A549 (cell line): ENCODE data around the gene PROC. TPM values are rescaled to one million over a fixed set of nuclear protein-coding genes. Genes with fewer than 3 reads are reported as not detected.

Experiments used
- ATAC-seq, 2 experiments: fragments of 200-7000 bp in 1 of 2; fragments of >200 bp in 1 of 2; cut with Nextera tagmentation in 1 of 2; cut with Tn5 transposase in 1 of 2; 3 replicates each; pipeline versions ENCODE4 v1.8.0 to v1.9.1; 2018 to 2020; ENCODE audit warnings: mild to moderate bottlenecking in 1 of 2, moderate library complexity in 1 of 2
- CTCF ChIA-PET: fragments of 300-600 bp; sonication (Branson Sonifier 250); formaldehyde crosslinking; extraction: SDS; loops from one replicate; lab custom pipeline; 2021; ENCODE audit warnings: antibody characterized with exemption, inconsistent platforms; lab: Yijun Ruan, JAX
- POLR2A ChIA-PET: fragments of 350-600 bp; formaldehyde crosslinking; extraction: SDS; loops from one replicate; lab custom pipeline; 2021; ENCODE audit warnings: antibody characterized with exemption, inconsistent platforms; lab: Yijun Ruan, JAX
- DNase-seq, 2 experiments: peaks; one replicate each; pipeline versions ENCODE4 v3.0.0 to v3.0.0-alpha.2; 2011 to 2016; ENCODE audit warnings: low read depth in 1 of 2, low spot score in 1 of 2
- FAIRE-seq: peaks from 2 replicates; lab custom pipeline; 2011; peaks lifted over from hg19 to GRCh38; lab: Jason Lieb, UNC
- H3K27ac ChIP-seq, 2 experiments: fragments of >200 bp; sonication (Bioruptor Twin); formaldehyde crosslinking; 3 replicates each; pipeline ENCODE4 v1.5.1; 2016 to 2017
- H3K4me1 ChIP-seq: fragments of >200 bp; sonication (Bioruptor Twin); formaldehyde crosslinking; 3 replicates; pipeline ENCODE4 v1.6.1; 2016
- H3K4me2 ChIP-seq: fragments of >200 bp; sonication (Bioruptor Twin); formaldehyde crosslinking; 3 replicates; pipeline ENCODE4 v1.6.1; 2016
- H3K4me3 ChIP-seq: fragments of >200 bp; sonication (Bioruptor Twin); formaldehyde crosslinking; 3 replicates; pipeline ENCODE4 v1.5.1; 2016
- H3K9me3 ChIP-seq: fragments of >200 bp; sonication (Bioruptor Twin); formaldehyde crosslinking; 3 replicates; pipeline ENCODE4 v1.6.1; 2016
- CBX8 ChIP-seq: fragments of 200-600 bp; sonication (generic); IDR thresholded peaks from 2 replicates; pipeline ENCODE4 v1.6.1; 2016
- CHD2 ChIP-seq: fragments of 150-350 bp; IDR thresholded peaks from 2 replicates; pipeline ENCODE4 v1.6.1; 2014; ENCODE audit warnings: low read length; ENCODE audit not compliant: partially characterized antibody
- JUN ChIP-seq, 2 experiments: fragments of >200 bp; sonication (Bioruptor Twin); formaldehyde crosslinking; IDR thresholded peaks; 2 replicates in 1 of 2; 3 replicates in 1 of 2; pipeline ENCODE4 v1.6.1; 2016 to 2017
- KDM5A ChIP-seq: fragments of 200-600 bp; sonication (generic); IDR thresholded peaks from 2 replicates; pipeline ENCODE4 v1.6.1; 2016; ENCODE audit warnings: antibody characterized with exemption, mild to moderate bottlenecking
- MAX ChIP-seq: IDR thresholded peaks from 2 replicates; pipeline ENCODE4 v1.6.1; 2012
- MAZ ChIP-seq: fragments of 150-350 bp; IDR thresholded peaks from 2 replicates; pipeline ENCODE4 v1.6.1; 2014; ENCODE audit warnings: antibody characterized with exemption, low read depth, low read length, borderline replicate concordance
- NFE2L2 ChIP-seq: fragments of 150-350 bp; conservative IDR thresholded peaks from 2 replicates; pipeline ENCODE4 v1.6.1; 2014; ENCODE audit warnings: low read length
- NPAS2 ChIP-seq: fragments of 250-450 bp; sonication (Bioruptor Pico); IDR thresholded peaks from 2 replicates; pipeline ENCODE4 v1.8.0; 2022; ENCODE audit warnings: mild to moderate bottlenecking, moderate library complexity, borderline replicate concordance
- PBX3 ChIP-seq: IDR thresholded peaks from 2 replicates; pipeline ENCODE4 v1.6.1; 2012
- PHF8 ChIP-seq: fragments of 200-600 bp; sonication (generic); IDR thresholded peaks from 2 replicates; pipeline ENCODE4 v1.6.1; 2016; ENCODE audit warnings: low read depth, mild to moderate bottlenecking, antibody characterized with exemption, moderate library complexity, borderline replicate concordance
- POLR2A ChIP-seq: IDR thresholded peaks from 2 replicates; pipeline ENCODE4 v1.6.1; 2012; ENCODE audit warnings: mild to moderate bottlenecking, low read length
- POLR2AphosphoS2 ChIP-seq: conservative IDR thresholded peaks from 2 replicates; pipeline ENCODE4 v1.6.1; 2012; ENCODE audit warnings: low read length, improper control_type of control experiment, inconsistent platforms
- RAD21 ChIP-seq, 2 experiments: fragments of >200 bp in 1 of 2; sonication (Bioruptor Twin) in 1 of 2; formaldehyde crosslinking in 1 of 2; IDR thresholded peaks in 1 of 2; conservative IDR thresholded peaks in 1 of 2; 2 replicates in 1 of 2; 3 replicates in 1 of 2; pipeline ENCODE4 v1.6.1; 2012 to 2018; ENCODE audit warnings: inconsistent platforms in 1 of 2
- RCOR1 ChIP-seq: fragments of 150-350 bp; IDR thresholded peaks from 2 replicates; pipeline ENCODE4 v1.6.1; 2014; ENCODE audit warnings: antibody characterized with exemption, low read length, low read depth
- SMC3 ChIP-seq: fragments of >200 bp; sonication (Bioruptor Twin); formaldehyde crosslinking; IDR thresholded peaks from 3 replicates; pipeline ENCODE4 v1.6.1; 2018; ENCODE audit warnings: inconsistent platforms
- SREBF2 ChIP-seq: fragments of 450-650 bp; IDR thresholded peaks from 2 replicates; pipeline ENCODE4 v1.6.1; 2014; ENCODE audit warnings: mild to moderate bottlenecking, moderate library complexity
- TFCP2L1 ChIP-seq: fragments of 250-450 bp; sonication (Bioruptor Pico); IDR thresholded peaks from 2 replicates; pipeline ENCODE4 v1.5.0; 2021; ENCODE audit warnings: mild to moderate bottlenecking
- TP53 ChIP-seq: fragments of 250-450 bp; sonication (Bioruptor Pico); IDR thresholded peaks from 2 replicates; pipeline ENCODE4 v1.5.0; 2021; ENCODE audit warnings: mild to moderate bottlenecking, moderate library complexity
- ZC3H11A ChIP-seq: fragments of 450-650 bp; IDR thresholded peaks from 2 replicates; pipeline ENCODE4 v1.6.1; 2014; ENCODE audit warnings: antibody characterized with exemption, mild to moderate bottlenecking
- ZNF302 ChIP-seq: fragments of 250-450 bp; sonication (Bioruptor Pico); IDR thresholded peaks from 2 replicates; pipeline ENCODE4 v1.9.0; 2021; ENCODE audit warnings: inconsistent platforms, mild to moderate bottlenecking, moderate library complexity
- WGBS: methylation state at CpG from one replicate; pipeline ENCODE4 v1.1.6; 2017; ENCODE audit errors: missing lambda C conversion rate; 5-methylcytosine and 5-hydroxymethylcytosine counted together
- polyA plus RNA-seq, 4 experiments: library from polyadenylated mRNA; depleted of rRNA in 3 of 4; stranded (reverse); fragments of >200 nt; fragmentation: RNase III in 1 of 4; extraction: RNeasy Plus Mini Kit Qiagen cat#74134 plus additional on column Dnase treatment in 1 of 4; gene quantifications; 2 replicates in 3 of 4; 3 replicates in 1 of 4; pipeline ENCODE4 v1.2.3, GENCODE V29; 2011 to 2017
- TF ChIP-seq, protein P1 (sequence below): fragments of 250-450 bp; sonication (Bioruptor Pico); IDR thresholded peaks from 2 replicates; pipeline ENCODE4 v1.5.0; 2021; ENCODE audit warnings: mild to moderate bottlenecking, moderate library complexity, borderline replicate concordance
- TF ChIP-seq, protein P2 (sequence below): IDR thresholded peaks from 2 replicates; pipeline ENCODE4 v1.6.1; 2012; ENCODE audit warnings: low read depth, borderline replicate concordance
- TF ChIP-seq, protein P3 (sequence below): fragments of 150-350 bp; IDR thresholded peaks from 2 replicates; pipeline ENCODE4 v1.6.1; 2014; ENCODE audit warnings: low read depth, mild to moderate bottlenecking, low read length

Gene PROC
- polyA plus RNA-seq, 2 of the 4 experiments (the other 2 are of a cell fraction): 2.0 to 7.9 TPM

DNA sequence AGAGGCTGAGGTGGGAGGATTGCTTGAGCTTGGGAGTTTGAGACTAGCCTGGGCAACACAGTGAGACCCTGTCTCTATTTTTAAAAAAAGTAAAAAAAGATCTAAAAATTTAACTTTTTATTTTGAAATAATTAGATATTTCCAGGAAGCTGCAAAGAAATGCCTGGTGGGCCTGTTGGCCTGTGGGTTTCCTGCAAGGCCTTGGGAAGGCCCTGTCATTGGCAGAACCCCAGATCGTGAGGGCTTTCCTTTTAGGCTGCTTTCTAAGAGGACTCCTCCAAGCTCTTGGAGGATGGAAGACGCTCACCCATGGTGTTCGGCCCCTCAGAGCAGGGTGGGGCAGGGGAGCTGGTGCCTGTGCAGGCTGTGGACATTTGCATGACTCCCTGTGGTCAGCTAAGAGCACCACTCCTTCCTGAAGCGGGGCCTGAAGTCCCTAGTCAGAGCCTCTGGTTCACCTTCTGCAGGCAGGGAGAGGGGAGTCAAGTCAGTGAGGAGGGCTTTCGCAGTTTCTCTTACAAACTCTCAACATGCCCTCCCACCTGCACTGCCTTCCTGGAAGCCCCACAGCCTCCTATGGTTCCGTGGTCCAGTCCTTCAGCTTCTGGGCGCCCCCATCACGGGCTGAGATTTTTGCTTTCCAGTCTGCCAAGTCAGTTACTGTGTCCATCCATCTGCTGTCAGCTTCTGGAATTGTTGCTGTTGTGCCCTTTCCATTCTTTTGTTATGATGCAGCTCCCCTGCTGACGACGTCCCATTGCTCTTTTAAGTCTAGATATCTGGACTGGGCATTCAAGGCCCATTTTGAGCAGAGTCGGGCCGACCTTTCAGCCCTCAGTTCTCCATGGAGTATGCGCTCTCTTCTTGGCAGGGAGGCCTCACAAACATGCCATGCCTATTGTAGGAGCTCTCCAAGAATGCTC is 6.6 kb downstream of the PROC start:
- Histone ChIP-seq H3K4me2 (peak overlapping the region; percentile 90; the same call in 1 of the 3 replicates), H3K4me1 (no peaks in the 10 kb centered on the region), H3K27ac (no peak overlapping the region), H3K4me3 (no peak overlapping the region), H3K9me3 (no peaks in the 10 kb centered on the region)
- CTCF ChIA-PET: interaction anchor here (1.0 to 3.2 kb wide), 9 partner anchors 10 to 100 kb away, joined by 3 to 19 read pairs (median 4); no protein-coding TSS in a partner anchor
- POLR2A ChIA-PET: no interaction called here
- TF ChIP-seq RAD21 (conservative IDR thresholded peaks at IDR 0.05 in 1 of 2, IDR thresholded peaks at IDR 0.05 in 1 of 2) (0 out of 5 replicates have a peak, but pooled peaks of 1 of the 2 experiments have one; percentile 5), TP53 (CRISPR knock-in tag) (no peak)
- 90% methylated on average over 13 of the region's 13 CpGs for WGBS
- DNase-seq: no peak
- no peak for ATAC-seq
- FAIRE-seq: no peak

- DNase-seq (no peak), ATAC-seq (no peak), FAIRE-seq (no peak)
- Histone ChIP-seq H3K4me2 (no peak overlapping the region), H3K4me1 (no peaks in the 10 kb centered on the region), H3K27ac (no peak overlapping the region), H3K4me3 (no peak overlapping the region), H3K9me3 (no peaks in the 10 kb centered on the region)
- no peak for TF ChIP-seq POLR2AphosphoS2
- TF ChIP-seq NPAS2 (CRISPR knock-in tag): no peak
- TF ChIP-seq JUN (IDR thresholded peaks at IDR 0.05): no peak
- TF ChIP-seq PHF8: no peak
- no peak for TF ChIP-seq ZC3H11A
- TF ChIP-seq RCOR1: no peak
- TF ChIP-seq RAD21 (conservative IDR thresholded peaks at IDR 0.05 in 1 of 2, IDR thresholded peaks at IDR 0.05 in 1 of 2): no peak
- TF ChIP-seq NFE2L2: no peak
- TF ChIP-seq MAX: no peak
- TF ChIP-seq MAZ: no peak
- no peak for TF ChIP-seq KDM5A
- TF ChIP-seq TFCP2L1: no peak
- no peak for TF ChIP-seq CHD2
- no peak for TF ChIP-seq CBX8
- no peak for TF ChIP-seq SREBF2
- no peak for TF ChIP-seq PBX3
- WGBS: 92% methylated on average over 16 of the region's 16 CpGs
- ChIA-PET POLR2A (no interaction called here), CTCF (interaction anchor here (1.4 to 3.2 kb wide), 7 partner anchors 11 to 101 kb away, joined by 3 to 19 read pairs (median 6); no protein-coding TSS in a partner anchor)
Observed at GRCh38 chr2:127425540-127426490, 7.6 kb downstream of the PROC start.

DNA sequence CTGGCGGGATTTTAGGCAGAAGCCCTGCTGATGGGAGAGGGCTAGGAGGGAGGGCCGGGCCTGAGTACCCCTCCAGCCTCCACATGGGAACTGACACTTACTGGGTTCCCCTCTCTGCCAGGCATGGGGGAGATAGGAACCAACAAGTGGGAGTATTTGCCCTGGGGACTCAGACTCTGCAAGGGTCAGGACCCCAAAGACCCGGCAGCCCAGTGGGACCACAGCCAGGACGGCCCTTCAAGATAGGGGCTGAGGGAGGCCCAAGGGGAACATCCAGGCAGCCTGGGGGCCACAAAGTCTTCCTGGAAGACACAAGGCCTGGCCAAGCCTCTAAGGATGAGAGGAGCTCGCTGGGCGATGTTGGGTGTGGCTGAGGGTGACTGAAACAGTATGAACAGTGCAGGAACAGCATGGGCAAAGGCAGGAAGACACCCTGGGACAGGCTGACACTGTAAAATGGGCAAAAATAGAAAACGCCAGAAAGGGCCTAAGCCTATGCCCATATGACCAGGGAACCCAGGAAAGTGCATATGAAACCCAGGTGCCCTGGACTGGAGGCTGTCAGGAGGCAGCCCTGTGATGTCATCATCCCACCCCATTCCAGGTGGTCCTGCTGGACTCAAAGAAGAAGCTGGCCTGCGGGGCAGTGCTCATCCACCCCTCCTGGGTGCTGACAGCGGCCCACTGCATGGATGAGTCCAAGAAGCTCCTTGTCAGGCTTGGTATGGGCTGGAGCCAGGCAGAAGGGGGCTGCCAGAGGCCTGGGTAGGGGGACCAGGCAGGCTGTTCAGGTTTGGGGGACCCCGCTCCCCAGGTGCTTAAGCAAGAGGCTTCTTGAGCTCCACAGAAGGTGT is 8.5 kb downstream of the PROC start:
- Histone ChIP-seq H3K9me3 (no peaks in the 10 kb centered on the region), H3K4me3 (no peak overlapping the region), H3K4me1 (no peaks in the 10 kb centered on the region), H3K4me2 (no peak overlapping the region), H3K27ac (no peak overlapping the region)
- FAIRE-seq (no peak), ATAC-seq (no peak), DNase-seq (no peak)
- TF ChIP-seq, protein P1, sequence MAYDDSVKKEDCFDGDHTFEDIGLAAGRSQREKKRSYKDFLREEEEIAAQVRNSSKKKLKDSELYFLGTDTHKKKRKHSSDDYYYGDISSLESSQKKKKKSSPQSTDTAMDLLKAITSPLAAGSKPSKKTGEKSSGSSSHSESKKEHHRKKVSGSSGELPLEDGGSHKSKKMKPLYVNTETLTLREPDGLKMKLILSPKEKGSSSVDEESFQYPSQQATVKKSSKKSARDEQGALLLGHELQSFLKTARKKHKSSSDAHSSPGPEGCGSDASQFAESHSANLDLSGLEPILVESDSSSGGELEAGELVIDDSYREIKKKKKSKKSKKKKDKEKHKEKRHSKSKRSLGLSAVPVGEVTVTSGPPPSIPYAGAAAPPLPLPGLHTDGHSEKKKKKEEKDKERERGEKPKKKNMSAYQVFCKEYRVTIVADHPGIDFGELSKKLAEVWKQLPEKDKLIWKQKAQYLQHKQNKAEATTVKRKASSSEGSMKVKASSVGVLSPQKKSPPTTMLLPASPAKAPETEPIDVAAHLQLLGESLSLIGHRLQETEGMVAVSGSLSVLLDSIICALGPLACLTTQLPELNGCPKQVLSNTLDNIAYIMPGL (CRISPR knock-in tag): no peak
- TF ChIP-seq SMC3 (no peak), ZNF302 (CRISPR knock-in tag) (no peak), POLR2A (no peak), JUN (IDR thresholded peaks at IDR 0.05) (no peak), PHF8 (no peak), TFCP2L1 (no peak), ZC3H11A (no peak)
- TF ChIP-seq, protein P2, sequence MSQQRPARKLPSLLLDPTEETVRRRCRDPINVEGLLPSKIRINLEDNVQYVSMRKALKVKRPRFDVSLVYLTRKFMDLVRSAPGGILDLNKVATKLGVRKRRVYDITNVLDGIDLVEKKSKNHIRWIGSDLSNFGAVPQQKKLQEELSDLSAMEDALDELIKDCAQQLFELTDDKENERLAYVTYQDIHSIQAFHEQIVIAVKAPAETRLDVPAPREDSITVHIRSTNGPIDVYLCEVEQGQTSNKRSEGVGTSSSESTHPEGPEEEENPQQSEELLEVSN: no peak
- TF ChIP-seq, protein P3, sequence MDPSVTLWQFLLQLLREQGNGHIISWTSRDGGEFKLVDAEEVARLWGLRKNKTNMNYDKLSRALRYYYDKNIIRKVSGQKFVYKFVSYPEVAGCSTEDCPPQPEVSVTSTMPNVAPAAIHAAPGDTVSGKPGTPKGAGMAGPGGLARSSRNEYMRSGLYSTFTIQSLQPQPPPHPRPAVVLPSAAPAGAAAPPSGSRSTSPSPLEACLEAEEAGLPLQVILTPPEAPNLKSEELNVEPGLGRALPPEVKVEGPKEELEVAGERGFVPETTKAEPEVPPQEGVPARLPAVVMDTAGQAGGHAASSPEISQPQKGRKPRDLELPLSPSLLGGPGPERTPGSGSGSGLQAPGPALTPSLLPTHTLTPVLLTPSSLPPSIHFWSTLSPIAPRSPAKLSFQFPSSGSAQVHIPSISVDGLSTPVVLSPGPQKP: no peak
- WGBS: 95% methylated on average over 7 of the region's 10 CpGs
- ChIA-PET CTCF (interaction anchor here (0.9 to 1.5 kb wide), 2 partner anchors 52 to 103 kb away, joined by 3 read pairs; no protein-coding TSS in a partner anchor), POLR2A (no interaction called here)
